Endothelial cell of umbilical vein (primary cell): Measurements from ENCODE around the gene JPH2. TPM values are rescaled to one million over a fixed set of nuclear protein-coding genes. Genes with fewer than 3 reads are reported as not detected.

Source experiments
- BruUV-seq: library from RNA; stranded (reverse); fragments of 400-500 nt; replicated peaks from 2 replicates; lab custom pipeline; 2021; lab: Mats Ljungman, UMichigan
- CTCF ChIA-PET: fragments of 300-600, 350-600 bp; sonication (Branson Sonifier 250); formaldehyde crosslinking; loops from one replicate; lab custom pipeline; 2021; ENCODE audit warnings: antibody characterized with exemption, inconsistent platforms; lab: Charles Lee
- POLR2A ChIA-PET: fragments of 300-600, 350-600 bp; sonication (Branson Sonifier 250); formaldehyde crosslinking; loops from one replicate; lab custom pipeline; 2021; ENCODE audit warnings: antibody characterized with exemption, inconsistent platforms; lab: Charles Lee
- DNase-seq: peaks from one replicate; pipeline ENCODE4 v3.0.0-alpha.2; 2011; ENCODE audit warnings: low read depth, low spot score
- FAIRE-seq: peaks from 2 replicates; lab custom pipeline; 2011; peaks lifted over from hg19 to GRCh38; lab: Jason Lieb, UNC
- H2AFZ ChIP-seq: 2 replicates; pipeline ENCODE4 v1.6.0; 2012; ENCODE audit warnings: low read depth, low read length, control low read depth, inconsistent platforms
- H3K27ac ChIP-seq: 2 replicates; pipeline ENCODE4 v1.5.1; 2011; ENCODE audit warnings: low read depth, mild to moderate bottlenecking, control low read depth, low read length, moderate library complexity; ENCODE audit not compliant: insufficient read depth
- H3K27me3 ChIP-seq, 2 experiments: 2 replicates each; pipeline versions ENCODE4 v1.6.0 to v1.6.1; 2011; ENCODE audit warnings: low read length in 2 of 2, mixed read lengths in 1 of 2; ENCODE audit not compliant: control insufficient read depth in 2 of 2, insufficient read depth in 2 of 2
- H3K36me3 ChIP-seq, 2 experiments: 2 replicates in 1 of 2; 3 replicates in 1 of 2; pipeline ENCODE4 v1.5.1; 2011; ENCODE audit warnings: low read length in 2 of 2, mild to moderate bottlenecking in 1 of 2, moderate library complexity in 1 of 2; ENCODE audit not compliant: control insufficient read depth in 2 of 2, insufficient read depth in 2 of 2; ENCODE audit errors: extremely low read depth in 1 of 2
- H3K4me1 ChIP-seq: 3 replicates; pipeline ENCODE4 v1.5.1; 2011; ENCODE audit warnings: mild to moderate bottlenecking, low read length; ENCODE audit not compliant: control insufficient read depth, insufficient read depth; ENCODE audit errors: extremely low read depth
- H3K4me2 ChIP-seq: 2 replicates; pipeline ENCODE4 v1.6.1; 2011; ENCODE audit warnings: low read length, control low read depth, mixed read lengths; ENCODE audit not compliant: insufficient read depth
- H3K4me3 ChIP-seq, 3 experiments: fragments of 200-600 bp in 1 of 3; sonication (generic), shearing (Covaris generic) in 1 of 3; replicated peaks in 1 of 3; 2 replicates each; pipeline ENCODE4 v1.5.1; 2011 to 2016; ENCODE audit warnings: control low read depth in 3 of 3, low read length in 3 of 3, mild to moderate bottlenecking in 2 of 3, inconsistent platforms in 1 of 3, low read depth in 1 of 3, moderate library complexity in 1 of 3; ENCODE audit not compliant: insufficient read depth in 1 of 3
- H3K79me2 ChIP-seq: 2 replicates; pipeline ENCODE4 v1.6.0; 2012; ENCODE audit warnings: low read length, inconsistent platforms; ENCODE audit not compliant: control insufficient read depth, insufficient read depth
- H3K9ac ChIP-seq: replicated peaks from 2 replicates; pipeline ENCODE3; 2011; ENCODE audit warnings: low read length, control low read depth; ENCODE audit not compliant: insufficient read depth; ENCODE audit errors: extremely low read depth
- H3K9me1 ChIP-seq: replicated peaks from 3 replicates; pipeline ENCODE4 v1.6.0; 2011; ENCODE audit warnings: mild to moderate bottlenecking, low read length; ENCODE audit not compliant: control insufficient read depth, insufficient read depth; ENCODE audit errors: extremely low read depth
- H3K9me3 ChIP-seq: replicated peaks from 2 replicates; pipeline ENCODE4 v1.5.1; 2012; ENCODE audit warnings: low read length, inconsistent platforms; ENCODE audit not compliant: control insufficient read depth, insufficient read depth
- H4K20me1 ChIP-seq: replicated peaks from 2 replicates; pipeline ENCODE3; 2011; ENCODE audit warnings: mild to moderate bottlenecking, low read length; ENCODE audit not compliant: control insufficient read depth, insufficient read depth; ENCODE audit errors: extremely low read depth
- CTCF ChIP-seq, 2 donors: IDR thresholded peaks; 1 replicate in 1 of 2; 2 replicates in 1 of 2; pipeline ENCODE4 v1.5.1; 2011; ENCODE audit warnings: low read length in 2 of 2, mild to moderate bottlenecking in 2 of 2, moderate library complexity in 2 of 2, control low read depth in 1 of 2, inconsistent platforms in 1 of 2, low read depth in 1 of 2; ENCODE audit not compliant: insufficient read depth in 1 of 2; ENCODE audit errors: extremely low read depth in 1 of 2
- EZH2 ChIP-seq: IDR thresholded peaks from 2 replicates; pipeline ENCODE4 v1.6.1; 2012; ENCODE audit warnings: borderline replicate concordance, low read depth, mild to moderate bottlenecking, moderate library complexity, low read length, inconsistent platforms; ENCODE audit not compliant: severe bottlenecking
- FOS ChIP-seq: IDR thresholded peaks from 2 replicates; pipeline ENCODE4 v1.6.1; 2011; ENCODE audit warnings: mild to moderate bottlenecking, low read length, moderate library complexity, borderline replicate concordance; ENCODE audit not compliant: insufficient read depth
- GATA2 ChIP-seq: IDR thresholded peaks from 2 replicates; pipeline ENCODE4 v1.7.0; 2011; ENCODE audit warnings: low read depth, mild to moderate bottlenecking, moderate library complexity, mixed read lengths, low read length; ENCODE audit not compliant: insufficient read length, insufficient read depth
- JUN ChIP-seq: IDR thresholded peaks from 2 replicates; pipeline ENCODE4 v1.6.1; 2011; ENCODE audit warnings: borderline replicate concordance, low read depth; ENCODE audit not compliant: insufficient read length, insufficient read depth
- MYC ChIP-seq: IDR thresholded peaks from one replicate; pipeline ENCODE4 v1.6.1; 2011; ENCODE audit warnings: mild to moderate bottlenecking, low read depth, low read length
- POLR2A ChIP-seq: IDR thresholded peaks from 2 replicates; pipeline ENCODE4 v1.6.1; 2012; ENCODE audit warnings: low read depth, mild to moderate bottlenecking, control low read depth, low read length
- POLR2AphosphoS5 ChIP-seq: IDR thresholded peaks from 2 replicates; pipeline ENCODE4 v1.6.1; 2012; ENCODE audit warnings: low read depth, mild to moderate bottlenecking, control low read depth, low read length, moderate library complexity; ENCODE audit not compliant: insufficient read depth
- dilution Hi-C: fragments of 300-500 bp; cut with MboI; formaldehyde crosslinking; loops from one replicate; pipeline ENCODE4 v1.15.0; 2019; ENCODE audit warnings: low sequenced_read_pairs; ENCODE audit not compliant: extremely low pct_ligation_motif_present
- intact Hi-C: fragments of 100-400 bp; cut with micrococcal nuclease; formaldehyde crosslinking; loops from one replicate; pipeline ENCODE4 v1.10.0; 2022
- polyA plus RNA-seq, 4 experiments: library from polyadenylated mRNA; depleted of rRNA in 3 of 4; stranded (reverse) in 3 of 4; unstranded in 1 of 4; fragments of >200 nt; gene quantifications; 2 replicates each; pipeline versions ENCODE4 v1.2.1 to v1.2.3, GENCODE V29; 2011 to 2012; ENCODE audit warnings: missing spikeins in 1 of 4
- total RNA-seq: library from RNA; stranded (reverse); gene quantifications from 2 replicates; pipeline ENCODE4 v1.2.3, GENCODE V29; 2021
- TF ChIP-seq, protein P1 (sequence below): IDR thresholded peaks from 2 replicates; pipeline ENCODE4 v1.6.1; 2011; ENCODE audit not compliant: insufficient read depth, insufficient read length

JPH2 gene
- total and polyA plus RNA-seq, 2 donors (not counting 3 experiments of a cell fraction or from before 2014, with no cell fraction given), result not detected

DNA sequence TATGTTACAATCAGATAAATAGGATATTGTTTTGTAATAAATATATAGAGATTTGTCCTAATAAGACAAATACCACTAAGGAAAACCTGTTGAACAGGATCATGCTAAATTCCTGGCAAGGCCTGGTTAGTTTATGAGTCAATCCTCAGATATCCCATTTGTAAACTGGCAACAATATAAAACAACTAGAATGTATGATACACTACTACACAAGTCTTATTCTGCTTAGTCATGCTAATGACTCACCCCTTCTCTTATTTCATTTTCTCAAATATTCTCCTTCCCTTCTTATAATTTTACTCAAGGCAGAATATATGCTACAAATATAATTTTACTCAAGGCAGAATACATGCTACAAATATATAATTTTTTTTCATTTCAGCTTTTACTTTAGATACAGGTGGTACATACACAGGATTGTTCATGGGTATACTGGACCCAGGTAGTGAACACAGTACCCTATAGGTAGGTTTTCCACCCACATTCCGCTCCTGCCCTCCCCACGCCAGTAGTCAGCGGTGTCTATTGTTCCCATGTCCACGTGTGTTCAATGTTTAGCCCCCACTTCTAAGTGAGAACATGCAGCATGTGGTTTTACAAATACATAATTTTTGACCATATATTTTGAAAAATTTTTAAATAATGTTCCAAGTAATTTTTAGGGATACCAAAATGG, 17.3 kb upstream of the JPH2 start:
- Histone ChIP-seq H3K79me2 (peaks cover 66% of the 10 kb centered on the region), H3K4me1 (peaks cover 28% of the 10 kb centered on the region), H3K9me1 (no peaks in the 10 kb centered on the region), H3K9ac (peak overlapping the region; percentile 29), H3K36me3 (peaks cover 3 to 24% of the 10 kb centered on the region in 2 experiments), H3K4me2 (peak overlapping the region; percentile 43), H3K9me3 (no peaks in the 10 kb centered on the region), H2AFZ (no peak overlapping the region), H4K20me1 (peaks cover 1% of the 10 kb centered on the region), H3K27ac (peak overlapping the region; percentile 95), H3K27me3 (no peaks in the 10 kb centered on the region), H3K4me3 (no peak overlapping the region)
- intact Hi-C loops, result no loop called here
- DNase-seq (peak; percentile 84), FAIRE-seq (peak; percentile 60)
- dilution Hi-C loops, result no loop called here
- CTCF ChIA-PET, result interaction anchor here (1.1 to 1.2 kb wide), 2 partner anchors 14 to 88 kb away, joined by 3 to 4 read pairs; no protein-coding TSS in a partner anchor
- no peak for TF ChIP-seq POLR2AphosphoS5
- TF ChIP-seq JUN, result peak; percentile 98
- TF ChIP-seq POLR2A, result no peak
- TF ChIP-seq FOS, result peak; percentile 95
- TF ChIP-seq, protein P1, sequence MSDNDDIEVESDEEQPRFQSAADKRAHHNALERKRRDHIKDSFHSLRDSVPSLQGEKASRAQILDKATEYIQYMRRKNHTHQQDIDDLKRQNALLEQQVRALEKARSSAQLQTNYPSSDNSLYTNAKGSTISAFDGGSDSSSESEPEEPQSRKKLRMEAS, result no peak
- POLR2A ChIA-PET, result interaction anchor here (0.6 kb wide), 1 partner anchor 145 kb away, joined by 5 read pairs; no protein-coding TSS in a partner anchor
- no TSS peak for BruUV-seq

GRCh38 chr20:44203161-44203560, 16.2 kb upstream of the JPH2 start:
- TF ChIP-seq, protein P1, result no peak
- no peak for TF ChIP-seq EZH2
- TF ChIP-seq FOS, result no peak
- no peak for TF ChIP-seq JUN
- TF ChIP-seq POLR2AphosphoS5, result no peak
- TF ChIP-seq MYC, result no peak
- TF ChIP-seq POLR2A, result no peak
- no peak for TF ChIP-seq CTCF (IDR thresholded peaks at IDR 0.05; ENCODE audit: extremely low read depth in 1 of 2, insufficient read depth in 1 of 2, low read depth in 1 of 2, low read length in 2 of 2)
- no peak for TF ChIP-seq GATA2
- CTCF ChIA-PET, result interaction anchor here (0.8 to 1.8 kb wide), 3 partner anchors 13 to 123 kb away, joined by 3 to 6 read pairs (median 3); no protein-coding TSS in a partner anchor
- Histone ChIP-seq H3K4me2 (no peak overlapping the region), H4K20me1 (no peaks in the 10 kb centered on the region), H3K27ac (peak overlapping the region; percentile 95), H3K4me1 (peaks cover 19% of the 10 kb centered on the region), H3K36me3 (peaks cover 3 to 24% of the 10 kb centered on the region in 2 experiments), H3K9me1 (no peaks in the 10 kb centered on the region), H3K79me2 (peaks cover 55% of the 10 kb centered on the region), H3K9me3 (no peaks in the 10 kb centered on the region), H2AFZ (no peak overlapping the region), H3K27me3 (no peaks in the 10 kb centered on the region), H3K9ac (no peak overlapping the region), H3K4me3 (no peak overlapping the region)
- dilution Hi-C loops (no loop called here), intact Hi-C loops (no loop called here)
- no TSS peak for BruUV-seq
- DNase-seq (no peak), FAIRE-seq (no peak)
- POLR2A ChIA-PET, result no interaction called here
